HepG2 (cell line): ENCODE results near the gene AKR1C3. TPM values are rescaled to one million over a fixed set of nuclear protein-coding genes. Genes with fewer than 3 reads are reported as not detected.
A peak's percentile ranks its signal among the peaks of the same experiment; 100 is the strongest.

ENCODE experiments used
- ARNTL ChIP-seq: sonication (generic); formaldehyde crosslinking; IDR thresholded peaks from 2 replicates; pipeline ENCODE4 v1.4.0; 2020; ENCODE audit warnings: mild to moderate bottlenecking, missing genetic modification reagents
- BRCA1 ChIP-seq: sonication (generic); formaldehyde crosslinking; IDR thresholded peaks from 2 replicates; pipeline ENCODE4 v1.4.0; 2020; ENCODE audit warnings: missing genetic modification reagents
- FOSL2 ChIP-seq: sonication (generic); formaldehyde crosslinking; IDR thresholded peaks from 2 replicates; pipeline ENCODE4 v1.4.0; 2020; ENCODE audit warnings: missing genetic modification reagents
- MED1 ChIP-seq: sonication (generic); formaldehyde crosslinking; IDR thresholded peaks from 2 replicates; pipeline ENCODE4 v1.4.0; 2020; ENCODE audit warnings: missing genetic modification reagents
- MYC ChIP-seq: sonication (generic); formaldehyde crosslinking; IDR thresholded peaks from 2 replicates; pipeline ENCODE4 v1.9.0; 2021; ENCODE audit warnings: missing genetic modification reagents, borderline replicate concordance
- NCOR1 ChIP-seq: fragments of 200-600 bp; sonication (generic); IDR thresholded peaks from 2 replicates; pipeline ENCODE4 v1.7.0; 2017; ENCODE audit warnings: antibody characterized with exemption, low read length, borderline replicate concordance
- NFIB ChIP-seq: sonication (generic); formaldehyde crosslinking; IDR thresholded peaks from 2 replicates; pipeline ENCODE4 v1.9.0; 2021; ENCODE audit warnings: missing genetic modification reagents, mild to moderate bottlenecking, borderline replicate concordance
- RXRB ChIP-seq: IDR thresholded peaks from 2 replicates; pipeline ENCODE4 v1.6.1; 2016; ENCODE audit warnings: borderline replicate concordance, missing genetic modification reagents, missing compliant biosample characterization
- SALL1 ChIP-seq: sonication (generic); formaldehyde crosslinking; IDR thresholded peaks from 2 replicates; pipeline ENCODE4 v1.8.0; 2022; ENCODE audit warnings: mild to moderate bottlenecking, missing genetic modification reagents
- TCF7 ChIP-seq: sonication (generic); IDR thresholded peaks from 2 replicates; pipeline ENCODE4 v1.6.1; 2016; ENCODE audit warnings: antibody characterized with exemption, low read depth
- ZNF205 ChIP-seq: IDR thresholded peaks from 2 replicates; pipeline ENCODE4 v1.6.1; 2018; ENCODE audit warnings: missing biosample characterization, missing genetic modification reagents
- ZNF674 ChIP-seq: sonication (generic); formaldehyde crosslinking; IDR thresholded peaks from 2 replicates; pipeline ENCODE4 v1.5.0; 2020; ENCODE audit warnings: low read depth, mild to moderate bottlenecking, missing genetic modification reagents
- polyA plus RNA-seq, 8 experiments: library from polyadenylated mRNA; depleted of rRNA in 3 of 8; stranded (reverse) in 7 of 8; unstranded in 1 of 8; fragments of >200 nt; fragmentation: Illumina TruSeq in 4 of 8; extraction: Trizol in 4 of 8; gene quantifications; 2 replicates each; pipeline versions ENCODE4 v1.2.1 to v1.2.3, GENCODE V29; 2011 to 2016; ENCODE audit warnings: low read depth in 4 of 8, missing spikeins in 1 of 8, mixed read lengths in 1 of 8; ENCODE audit not compliant: insufficient read depth in 1 of 8
- total RNA-seq, 5 experiments: library from RNA; depleted of rRNA; stranded (reverse); fragments of >200 nt; fragmentation: Illumina TruSeq; extraction: Trizol; gene quantifications; 2 replicates each; pipeline ENCODE4 v1.2.3, GENCODE V29; 2016; ENCODE audit warnings: low read depth in 1 of 5
- TF ChIP-seq, protein P1 (sequence below): sonication (generic); formaldehyde crosslinking; IDR thresholded peaks from 2 replicates; pipeline ENCODE4 v1.4.0; 2020; ENCODE audit warnings: mild to moderate bottlenecking, missing genetic modification reagents
- TF ChIP-seq, protein P2 (sequence below), 2 experiments: fragments of 450-650 bp in 1 of 2; sonication (generic) in 1 of 2; formaldehyde crosslinking; IDR thresholded peaks; 2 replicates each; pipeline versions ENCODE4 v1.5.0 to v1.8.0; 2020 to 2022; ENCODE audit warnings: mild to moderate bottlenecking in 1 of 2, missing genetic modification reagents in 1 of 2
- TF ChIP-seq, protein P3 (sequence below): IDR thresholded peaks from 2 replicates; pipeline ENCODE4 v1.6.1; 2016; ENCODE audit warnings: missing genetic modification reagents, missing compliant biosample characterization
- TF ChIP-seq, protein P4 (sequence below): sonication (generic); formaldehyde crosslinking; IDR thresholded peaks from 2 replicates; pipeline ENCODE4 v1.5.0; 2020; ENCODE audit warnings: mild to moderate bottlenecking, missing genetic modification reagents

Gene AKR1C3
- total and polyA plus RNA-seq, 2 of the 13 experiments (the other 11 are each of a cell fraction or from before 2014, with no cell fraction given): 368 to 532 TPM

DNA sequence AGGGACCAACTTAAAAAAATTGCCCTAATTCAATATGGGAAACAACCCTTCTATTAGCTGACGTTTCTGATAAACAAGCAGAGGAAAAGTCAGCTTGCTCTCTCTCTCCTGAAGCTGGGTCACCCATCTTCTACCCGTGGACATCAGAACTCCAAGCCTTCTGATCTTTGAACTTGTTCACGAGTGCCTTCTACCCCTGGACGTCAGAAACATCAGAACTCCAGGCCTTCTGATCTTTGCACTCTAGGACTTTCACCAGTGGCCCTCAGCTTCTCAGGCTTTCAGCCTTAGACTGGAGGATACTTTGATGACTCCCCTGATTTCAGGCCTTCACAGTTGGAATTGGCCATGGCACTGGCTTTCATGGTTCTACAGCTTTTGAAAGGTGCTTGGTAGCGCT, 48.9 kb downstream of the AKR1C3 start (continued):
- TF ChIP-seq, protein P1, sequence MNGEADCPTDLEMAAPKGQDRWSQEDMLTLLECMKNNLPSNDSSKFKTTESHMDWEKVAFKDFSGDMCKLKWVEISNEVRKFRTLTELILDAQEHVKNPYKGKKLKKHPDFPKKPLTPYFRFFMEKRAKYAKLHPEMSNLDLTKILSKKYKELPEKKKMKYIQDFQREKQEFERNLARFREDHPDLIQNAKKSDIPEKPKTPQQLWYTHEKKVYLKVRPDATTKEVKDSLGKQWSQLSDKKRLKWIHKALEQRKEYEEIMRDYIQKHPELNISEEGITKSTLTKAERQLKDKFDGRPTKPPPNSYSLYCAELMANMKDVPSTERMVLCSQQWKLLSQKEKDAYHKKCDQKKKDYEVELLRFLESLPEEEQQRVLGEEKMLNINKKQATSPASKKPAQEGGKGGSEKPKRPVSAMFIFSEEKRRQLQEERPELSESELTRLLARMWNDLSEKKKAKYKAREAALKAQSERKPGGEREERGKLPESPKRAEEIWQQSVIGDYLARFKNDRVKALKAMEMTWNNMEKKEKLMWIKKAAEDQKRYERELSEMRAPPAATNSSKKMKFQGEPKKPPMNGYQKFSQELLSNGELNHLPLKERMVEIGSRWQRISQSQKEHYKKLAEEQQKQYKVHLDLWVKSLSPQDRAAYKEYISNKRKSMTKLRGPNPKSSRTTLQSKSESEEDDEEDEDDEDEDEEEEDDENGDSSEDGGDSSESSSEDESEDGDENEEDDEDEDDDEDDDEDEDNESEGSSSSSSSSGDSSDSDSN: no peak
- TF ChIP-seq ARNTL (CRISPR knock-in tag) (0 out of 2 replicates have a peak, but pooled peaks have one; percentile 36), RXRB (CRISPR knock-in tag) (0 out of 2 replicates have a peak, but pooled peaks have one; percentile 16), SALL1 (peak; percentile 54; the same call in 1 of the 2 replicates), FOSL2 (CRISPR knock-in tag) (peak; percentile 30; the same call in 1 of the 2 replicates), TCF7 (peak; percentile 23; the same call in 1 of the 2 replicates), ZNF205 (CRISPR knock-in tag) (0 out of 2 replicates have a peak, but pooled peaks have one; percentile 34), ZNF674 (CRISPR knock-in tag) (no peak), BRCA1 (CRISPR knock-in tag) (no peak), NCOR1 (peak; percentile 53; the same call in 1 of the 2 replicates), MYC (CRISPR knock-in tag) (no peak), MED1 (peak; percentile 43; the same call in 1 of the 2 replicates), NFIB (CRISPR knock-in tag) (no peak)
- TF ChIP-seq, protein P2, sequence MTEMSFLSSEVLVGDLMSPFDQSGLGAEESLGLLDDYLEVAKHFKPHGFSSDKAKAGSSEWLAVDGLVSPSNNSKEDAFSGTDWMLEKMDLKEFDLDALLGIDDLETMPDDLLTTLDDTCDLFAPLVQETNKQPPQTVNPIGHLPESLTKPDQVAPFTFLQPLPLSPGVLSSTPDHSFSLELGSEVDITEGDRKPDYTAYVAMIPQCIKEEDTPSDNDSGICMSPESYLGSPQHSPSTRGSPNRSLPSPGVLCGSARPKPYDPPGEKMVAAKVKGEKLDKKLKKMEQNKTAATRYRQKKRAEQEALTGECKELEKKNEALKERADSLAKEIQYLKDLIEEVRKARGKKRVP (CRISPR knock-in tag; IDR thresholded peaks at IDR 0.05): no peak
- TF ChIP-seq, protein P3, sequence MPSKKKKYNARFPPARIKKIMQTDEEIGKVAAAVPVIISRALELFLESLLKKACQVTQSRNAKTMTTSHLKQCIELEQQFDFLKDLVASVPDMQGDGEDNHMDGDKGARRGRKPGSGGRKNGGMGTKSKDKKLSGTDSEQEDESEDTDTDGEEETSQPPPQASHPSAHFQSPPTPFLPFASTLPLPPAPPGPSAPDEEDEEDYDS (CRISPR knock-in tag): 0 out of 2 replicates have a peak, but pooled peaks have one; percentile 14
- TF ChIP-seq, protein P4, sequence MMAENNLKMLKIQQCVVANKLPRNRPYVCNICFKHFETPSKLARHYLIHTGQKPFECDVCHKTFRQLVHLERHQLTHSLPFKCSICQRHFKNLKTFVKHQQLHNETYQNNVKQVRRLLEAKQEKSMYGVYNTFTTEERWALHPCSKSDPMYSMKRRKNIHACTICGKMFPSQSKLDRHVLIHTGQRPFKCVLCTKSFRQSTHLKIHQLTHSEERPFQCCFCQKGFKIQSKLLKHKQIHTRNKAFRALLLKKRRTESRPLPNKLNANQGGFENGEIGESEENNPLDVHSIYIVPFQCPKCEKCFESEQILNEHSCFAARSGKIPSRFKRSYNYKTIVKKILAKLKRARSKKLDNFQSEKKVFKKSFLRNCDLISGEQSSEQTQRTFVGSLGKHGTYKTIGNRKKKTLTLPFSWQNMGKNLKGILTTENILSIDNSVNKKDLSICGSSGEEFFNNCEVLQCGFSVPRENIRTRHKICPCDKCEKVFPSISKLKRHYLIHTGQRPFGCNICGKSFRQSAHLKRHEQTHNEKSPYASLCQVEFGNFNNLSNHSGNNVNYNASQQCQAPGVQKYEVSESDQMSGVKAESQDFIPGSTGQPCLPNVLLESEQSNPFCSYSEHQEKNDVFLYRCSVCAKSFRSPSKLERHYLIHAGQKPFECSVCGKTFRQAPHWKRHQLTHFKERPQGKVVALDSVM: no peak
